Measurements from ENCODE around the gene AP4M1.

Gene AP4M1

DNA sequence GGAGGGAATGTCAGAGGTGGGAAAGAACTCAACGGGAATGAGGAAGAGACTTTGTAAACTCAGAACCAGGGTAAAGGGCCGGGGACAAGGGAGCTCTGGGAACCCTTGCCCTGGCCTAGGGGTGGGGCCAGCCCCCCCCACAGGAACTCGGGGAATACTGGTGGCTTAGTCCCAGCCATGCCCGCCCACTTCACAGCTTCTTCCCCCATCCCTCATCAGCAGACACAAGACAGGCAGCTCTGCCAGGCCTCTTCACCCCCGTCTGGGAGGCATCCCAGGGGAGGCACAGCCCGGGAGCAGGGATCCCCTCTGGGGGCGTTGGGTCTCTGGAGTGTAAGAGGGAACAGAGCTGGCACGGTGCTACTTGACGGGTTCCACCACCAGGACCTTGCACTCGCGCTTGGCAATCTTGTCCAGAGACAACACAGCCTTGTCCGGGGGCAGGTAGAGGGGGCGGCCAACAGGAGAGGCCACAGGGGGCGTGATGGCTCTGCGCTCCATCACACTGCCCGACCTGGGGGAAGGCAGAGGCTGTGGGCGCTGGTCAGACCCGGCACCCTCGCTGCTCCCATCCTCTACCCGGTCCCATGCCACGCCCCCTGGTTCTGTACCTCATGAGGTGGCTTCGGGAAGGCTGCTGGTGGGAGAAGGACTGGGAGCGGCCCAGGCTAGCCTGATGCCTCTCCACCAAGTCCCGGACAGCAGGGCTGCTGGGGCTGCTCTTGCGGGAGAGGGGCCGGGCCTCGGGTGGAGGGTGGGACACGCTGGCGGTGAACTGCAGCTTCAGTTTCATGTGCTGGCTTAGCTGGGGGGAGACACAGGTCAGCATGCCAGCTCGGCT is 53.4 kb downstream of the AP4M1 start:
- ChIA-PET POLR2A (interaction anchor here (1.2 kb wide), 1 partner anchor 23 kb away, joined by 3 read pairs; the partner anchor contains the start of genes GPC2 and STAG3), CTCF (interaction anchor here (0.6 to 1.1 kb wide), 2 partner anchors 23 to 32 kb away, joined by 3 to 5 read pairs; partner anchors contain the start of genes GPC2 and STAG3)
- Histone ChIP-seq H3K4me3 (ENCODE audit: low read depth, low read length) (no peak overlapping the region), H3K36me3 (ENCODE audit: control insufficient read depth in 2 of 2, insufficient read depth in 1 of 2, low read length in 2 of 2) (peaks cover 15 to 56% of the 10 kb centered on the region in 2 experiments; a peak in 2 of 3 replicates), H3K27ac (ENCODE audit: extremely low read depth, low read depth, low read length) (no peak overlapping the region), H3K9me3 (ENCODE audit: control insufficient read depth, insufficient read depth, low read depth, low read length) (no peaks in the 10 kb centered on the region), H3K4me1 (ENCODE audit: control insufficient read depth, insufficient read depth, low read length) (peaks cover 6% of the 10 kb centered on the region)
- TF ChIP-seq PATZ1 (tag by site-specific recombination; IDR thresholded peaks at IDR 0.05) (no peak; the same call in 1 of the 2 replicates), KLF9 (tag by site-specific recombination; IDR thresholded peaks at IDR 0.05; ENCODE audit: low read depth) (peak; percentile 51; the same call in 1 of the 2 replicates), ZNF692 (tag by site-specific recombination; IDR thresholded peaks at IDR 0.05) (no peak), ZNF132 (tag by site-specific recombination; IDR thresholded peaks at IDR 0.05; ENCODE audit: borderline replicate concordance) (no peak), BCL11B (tag by site-specific recombination; IDR thresholded peaks at IDR 0.05; ENCODE audit: low read depth) (no peak), ZNF623 (tag by site-specific recombination; IDR thresholded peaks at IDR 0.05) (no peak), ZNF2 (tag by site-specific recombination; IDR thresholded peaks at IDR 0.05) (no peak), ZNF416 (tag by site-specific recombination; IDR thresholded peaks at IDR 0.05) (no peak), TSHZ1 (tag by site-specific recombination; IDR thresholded peaks at IDR 0.05; ENCODE audit: borderline replicate concordance) (no peak), ZNF184 (tag by site-specific recombination; IDR thresholded peaks at IDR 0.05) (no peak), EGR2 (tag by site-specific recombination; IDR thresholded peaks at IDR 0.05; ENCODE audit: low read depth) (peak; percentile 84), GLIS1 (tag by site-specific recombination; IDR thresholded peaks at IDR 0.05) (peak; percentile 79), ZNF302 (tag by site-specific recombination; IDR thresholded peaks at IDR 0.05; ENCODE audit: low read depth) (no peak), ZFHX2 (tag by site-specific recombination; conservative IDR thresholded peaks at IDR 0.05) (peak; percentile 81), ZNF600 (tag by site-specific recombination; IDR thresholded peaks at IDR 0.05) (peak; percentile 76), ZSCAN18 (tag by site-specific recombination; IDR thresholded peaks at IDR 0.05) (no peak), SP2 (tag by site-specific recombination; IDR thresholded peaks at IDR 0.05) (peak; percentile 29), ZNF146 (tag by site-specific recombination; IDR thresholded peaks at IDR 0.05) (no peak), PRDM4 (tag by site-specific recombination; IDR thresholded peaks at IDR 0.05) (no peak)
- TF ChIP-seq, protein P1, sequence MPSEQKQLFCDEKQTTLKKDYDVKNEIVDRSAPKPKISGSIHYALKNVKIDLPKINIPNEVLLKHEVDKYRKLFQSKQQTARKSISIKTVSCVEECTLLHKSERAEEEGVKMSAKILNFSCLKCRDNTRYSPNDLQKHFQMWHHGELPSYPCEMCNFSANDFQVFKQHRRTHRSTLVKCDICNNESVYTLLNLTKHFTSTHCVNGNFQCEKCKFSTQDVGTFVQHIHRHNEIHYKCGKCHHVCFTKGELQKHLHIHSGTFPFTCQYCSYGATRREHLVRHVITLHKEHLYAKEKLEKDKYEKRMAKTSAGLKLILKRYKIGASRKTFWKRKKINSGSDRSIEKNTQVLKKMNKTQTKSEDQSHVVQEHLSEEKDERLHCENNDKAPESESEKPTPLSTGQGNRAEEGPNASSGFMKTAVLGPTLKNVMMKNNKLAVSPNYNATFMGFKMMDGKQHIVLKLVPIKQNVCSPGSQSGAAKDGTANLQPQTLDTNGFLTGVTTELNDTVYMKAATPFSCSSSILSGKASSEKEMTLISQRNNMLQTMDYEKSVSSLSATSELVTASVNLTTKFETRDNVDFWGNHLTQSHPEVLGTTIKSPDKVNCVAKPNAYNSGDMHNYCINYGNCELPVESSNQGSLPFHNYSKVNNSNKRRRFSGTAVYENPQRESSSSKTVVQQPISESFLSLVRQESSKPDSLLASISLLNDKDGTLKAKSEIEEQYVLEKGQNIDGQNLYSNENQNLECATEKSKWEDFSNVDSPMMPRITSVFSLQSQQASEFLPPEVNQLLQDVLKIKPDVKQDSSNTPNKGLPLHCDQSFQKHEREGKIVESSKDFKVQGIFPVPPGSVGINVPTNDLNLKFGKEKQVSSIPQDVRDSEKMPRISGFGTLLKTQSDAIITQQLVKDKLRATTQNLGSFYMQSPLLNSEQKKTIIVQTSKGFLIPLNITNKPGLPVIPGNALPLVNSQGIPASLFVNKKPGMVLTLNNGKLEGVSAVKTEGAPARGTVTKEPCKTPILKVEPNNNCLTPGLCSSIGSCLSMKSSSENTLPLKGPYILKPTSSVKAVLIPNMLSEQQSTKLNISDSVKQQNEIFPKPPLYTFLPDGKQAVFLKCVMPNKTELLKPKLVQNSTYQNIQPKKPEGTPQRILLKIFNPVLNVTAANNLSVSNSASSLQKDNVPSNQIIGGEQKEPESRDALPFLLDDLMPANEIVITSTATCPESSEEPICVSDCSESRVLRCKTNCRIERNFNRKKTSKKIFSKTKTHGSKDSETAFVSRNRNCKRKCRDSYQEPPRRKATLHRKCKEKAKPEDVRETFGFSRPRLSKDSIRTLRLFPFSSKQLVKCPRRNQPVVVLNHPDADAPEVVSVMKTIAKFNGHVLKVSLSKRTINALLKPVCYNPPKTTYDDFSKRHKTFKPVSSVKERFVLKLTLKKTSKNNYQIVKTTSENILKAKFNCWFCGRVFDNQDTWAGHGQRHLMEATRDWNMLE (tag by site-specific recombination; conservative IDR thresholded peaks at IDR 0.05; ENCODE audit: low read depth) = no peak
